Fibroblast of lung (primary cell): ENCODE results near the gene HSF5. TPM values are rescaled to one million over a fixed set of nuclear protein-coding genes. Genes with fewer than 3 reads are reported as not detected.

Source experiments
- DNase-seq, 2 donors: peaks; one replicate each; pipeline versions ENCODE4 v3.0.0 to v3.0.0-alpha.2; 2010; ENCODE audit warnings: low read depth in 2 of 2
- H2AFZ ChIP-seq: 2 replicates; pipeline ENCODE4 v1.5.1; 2012; ENCODE audit warnings: low read length, control low read depth, inconsistent platforms
- H3K27ac ChIP-seq: 2 replicates; pipeline ENCODE4 v1.5.1; 2011; ENCODE audit warnings: low read length, control low read depth; ENCODE audit not compliant: insufficient read depth
- H3K27me3 ChIP-seq: 2 replicates; pipeline ENCODE4 v1.5.1; 2011; ENCODE audit warnings: mild to moderate bottlenecking, low read length; ENCODE audit not compliant: control insufficient read depth, insufficient read depth
- H3K36me3 ChIP-seq: 2 replicates; pipeline ENCODE4 v1.5.1; 2011; ENCODE audit warnings: low read length; ENCODE audit not compliant: control insufficient read depth, insufficient read depth
- H3K4me1 ChIP-seq: 2 replicates; pipeline ENCODE4 v1.5.1; 2011; ENCODE audit warnings: low read length; ENCODE audit not compliant: control insufficient read depth, insufficient read depth; ENCODE audit errors: extremely low read depth
- H3K4me2 ChIP-seq: 2 replicates; pipeline ENCODE4 v1.5.1; 2011; ENCODE audit warnings: low read length, control low read depth; ENCODE audit not compliant: insufficient read depth; ENCODE audit errors: extremely low read depth
- H3K4me3 ChIP-seq, 4 experiments: fragments of 200-600 bp in 1 of 4; sonication (generic) in 1 of 4; replicated peaks in 1 of 4; 2 replicates each; pipeline ENCODE4 v1.5.1; 2011 to 2016; ENCODE audit warnings: low read length in 4 of 4, low read depth in 3 of 4, mild to moderate bottlenecking in 3 of 4, control low read depth in 2 of 4, inconsistent platforms in 1 of 4, mixed read lengths in 1 of 4; ENCODE audit not compliant: insufficient read depth in 1 of 4; ENCODE audit errors: control extremely low read depth in 1 of 4
- H3K79me2 ChIP-seq: 2 replicates; pipeline ENCODE4 v1.5.1; 2012; ENCODE audit warnings: mild to moderate bottlenecking, low read length, inconsistent platforms; ENCODE audit not compliant: control insufficient read depth, insufficient read depth
- H3K9ac ChIP-seq: 2 replicates; pipeline ENCODE4 v1.5.1; 2011; ENCODE audit warnings: mild to moderate bottlenecking, low read length, control low read depth; ENCODE audit not compliant: insufficient read depth
- H3K9me3 ChIP-seq: 2 replicates; pipeline ENCODE4 v1.5.1; 2012; ENCODE audit warnings: low read depth, low read length; ENCODE audit not compliant: control insufficient read depth, insufficient read depth
- H4K20me1 ChIP-seq: 2 replicates; pipeline ENCODE4 v1.5.1; 2011; ENCODE audit warnings: low read length; ENCODE audit not compliant: control insufficient read depth, insufficient read depth; ENCODE audit errors: extremely low read depth
- CTCF ChIP-seq, 2 donors: IDR thresholded peaks in 1 of 2; conservative IDR thresholded peaks in 1 of 2; 1 replicate in 1 of 2; 2 replicates in 1 of 2; pipeline ENCODE4 v1.5.1; 2011 to 2012; ENCODE audit warnings: low read length in 2 of 2, control low read depth in 1 of 2, inconsistent platforms in 1 of 2, low read depth in 1 of 2, mild to moderate bottlenecking in 1 of 2
- EZH2 ChIP-seq: IDR thresholded peaks from 2 replicates; pipeline ENCODE4 v1.5.1; 2012; ENCODE audit warnings: low read length, control low read depth, mild to moderate bottlenecking; ENCODE audit errors: missing control alignments
- polyA plus RNA-seq, 2 donors: library from polyadenylated mRNA; depleted of rRNA in 1 of 2; stranded (reverse) in 1 of 2; unstranded in 1 of 2; fragments of >200 nt; gene quantifications; 2 replicates each; pipeline ENCODE4 v1.2.1, GENCODE V29; 2011 to 2012; ENCODE audit warnings: missing spikeins in 1 of 2
- total RNA-seq: library from RNA; depleted of rRNA; stranded (reverse); fragments of >200 nt; gene quantifications from 2 replicates; pipeline ENCODE4 v1.2.1, GENCODE V29; 2014

The HSF5 gene
- total and polyA plus RNA-seq, 2 donors (not counting 1 experiment from before 2014, with no cell fraction given) = under 0.01 TPM; not detected in 1

- Histone ChIP-seq H3K79me2 (no peaks in the 10 kb centered on the region), H3K4me3 (no peak overlapping the region), H4K20me1 (no peaks in the 10 kb centered on the region), H3K36me3 (no peaks in the 10 kb centered on the region), H2AFZ (no peak overlapping the region), H3K4me2 (no peak overlapping the region), H3K9ac (no peak overlapping the region), H3K4me1 (peaks cover 18% of the 10 kb centered on the region), H3K27me3 (peaks cover 2% of the 10 kb centered on the region), H3K27ac (no peak overlapping the region), H3K9me3 (no peaks in the 10 kb centered on the region)
- no peak for DNase-seq
- no peak for TF ChIP-seq CTCF (conservative IDR thresholded peaks at IDR 0.05 in 1 of 2, IDR thresholded peaks at IDR 0.05 in 1 of 2; ENCODE audit: low read depth in 1 of 2, low read length in 2 of 2)
These were observed 40.2 kb upstream of the HSF5 start for GRCh38 chr17:58528443-58528842.

- H4K20me1 ChIP-seq = no peaks in the 10 kb centered on the region
- no peak overlapping the region for H3K9ac ChIP-seq
- H3K9me3 ChIP-seq = no peaks in the 10 kb centered on the region
- H3K27ac ChIP-seq = no peak overlapping the region
- H3K4me3 ChIP-seq = no peak overlapping the region
- H3K36me3 ChIP-seq = no peaks in the 10 kb centered on the region
- H3K27me3 ChIP-seq = peaks cover 2% of the 10 kb centered on the region
- H2AFZ ChIP-seq = no peak overlapping the region
- no peaks in the 10 kb centered on the region for H3K79me2 ChIP-seq
- TF ChIP-seq CTCF (conservative IDR thresholded peaks at IDR 0.05 in 1 of 2, IDR thresholded peaks at IDR 0.05 in 1 of 2; ENCODE audit: low read depth in 1 of 2, low read length in 2 of 2) (no peak), EZH2 (no peak)
- peaks cover 18% of the 10 kb centered on the region for H3K4me1 ChIP-seq
- peak in 1 of 2 donors; percentile 82 for DNase-seq
- H3K4me2 ChIP-seq = no peak overlapping the region
These were observed 39.7 kb upstream of the HSF5 start for GRCh38 chr17:58527949-58528348.

GRCh38 chr17:58527306-58527705 lies 39.1 kb upstream of the HSF5 start:
- Histone ChIP-seq H3K27ac (no peak overlapping the region), H3K9ac (no peak overlapping the region), H3K79me2 (no peaks in the 10 kb centered on the region), H3K4me2 (no peak overlapping the region), H3K4me3 (no peak overlapping the region), H4K20me1 (no peaks in the 10 kb centered on the region), H3K9me3 (no peaks in the 10 kb centered on the region), H3K27me3 (peaks cover 2% of the 10 kb centered on the region), H3K4me1 (peaks cover 18% of the 10 kb centered on the region), H2AFZ (no peak overlapping the region), H3K36me3 (no peaks in the 10 kb centered on the region)
- no peak for DNase-seq
- no peak for TF ChIP-seq EZH2
- peak in 1 of 2 donors; percentile 20 for TF ChIP-seq CTCF (conservative IDR thresholded peaks at IDR 0.05 in 1 of 2, IDR thresholded peaks at IDR 0.05 in 1 of 2; ENCODE audit: low read depth in 1 of 2, low read length in 2 of 2)
